ENCODE measurements around the gene CYTH4. TPM values are rescaled to one million over a fixed set of nuclear protein-coding genes. Genes with fewer than 3 reads are reported as not detected.

The CYTH4 gene
- total RNA-seq, 4 donors from 2014 or later, result 5.1 to 27.3 (median 9.4) TPM

GRCh38 chr22:37283393-37283937 is 1.2 kb downstream of the CYTH4 start:
- Histone ChIP-seq H3K9me3 (no peaks in the 10 kb centered on the region), H3K4me3 (peak overlapping the region; percentile 32 to 54 (median 41)), H3K27me3 (peaks cover 0 to 87% (median 4%) of the 10 kb centered on the region in 4 donors), H3K36me3 (no peaks in the 10 kb centered on the region), H3K27ac (replicated peaks in 1 of 4) (peak overlapping the region in 3 of 4 donors; percentile 48 to 62 (median 52)), H3K4me1 (peaks cover 0 to 9% (median 3%) of the 10 kb centered on the region in 4 donors)
- no peak for DNase-seq (ENCODE audit: extremely low spot score)
- no peak for TF ChIP-seq EP300 (IDR thresholded peaks at IDR 0.05)
- TF ChIP-seq POLR2A (IDR thresholded peaks at IDR 0.05; ENCODE audit: low read depth), result no peak
- no peak for TF ChIP-seq POLR2AphosphoS5 (IDR thresholded peaks at IDR 0.05)
- TF ChIP-seq CTCF (IDR thresholded peaks at IDR 0.05), result no peak
- WGBS, result 78% methylated on average over 4 of the region's 8 CpGs
- intact Hi-C loops (cut with DNase I), result no loop called here

- H3K27me3 ChIP-seq, result peaks cover 0 to 87% (median 4%) of the 10 kb centered on the region in 4 donors
- H3K4me1 ChIP-seq, result peaks cover 0 to 9% (median 3%) of the 10 kb centered on the region in 4 donors
- H3K9me3 ChIP-seq, result no peaks in the 10 kb centered on the region
- H3K4me3 ChIP-seq, result peak overlapping the region; percentile 32 to 54 (median 41)
- 29% methylated on average over 5 of the region's 9 CpGs for WGBS
- intact Hi-C loops (cut with DNase I), result no loop called here
- TF ChIP-seq POLR2A (IDR thresholded peaks at IDR 0.05; ENCODE audit: low read depth), result no peak
- H3K27ac ChIP-seq (replicated peaks in 1 of 4), result peak overlapping the region in 2 of 4 donors; percentile 48 to 62
- H3K36me3 ChIP-seq, result no peaks in the 10 kb centered on the region
- DNase-seq (ENCODE audit: extremely low spot score), result no peak
These were observed 2.0 kb downstream of the CYTH4 start for GRCh38 chr22:37284126-37284804.

- peak overlapping the region; percentile 32 to 54 (median 41) for H3K4me3 ChIP-seq
These were observed 2.6 kb downstream of the CYTH4 start for GRCh38 chr22:37284805-37285355.

GRCh38 chr22:37285937-37286336 is 3.6 kb downstream of the CYTH4 start:
- peaks cover 0 to 78% (median 4%) of the 10 kb centered on the region in 4 donors for H3K27me3 ChIP-seq
- intact Hi-C loops (cut with DNase I), result no loop called here
- 88% methylated on average over 10 of the region's 10 CpGs for WGBS
- no peak for TF ChIP-seq EP300 (IDR thresholded peaks at IDR 0.05)
- no peak for TF ChIP-seq POLR2AphosphoS5 (IDR thresholded peaks at IDR 0.05)
- TF ChIP-seq CTCF (IDR thresholded peaks at IDR 0.05), result no peak
- TF ChIP-seq POLR2A (IDR thresholded peaks at IDR 0.05; ENCODE audit: low read depth), result no peak
- H3K4me3 ChIP-seq, result no peak overlapping the region
- H3K9me3 ChIP-seq, result no peaks in the 10 kb centered on the region
- DNase-seq (ENCODE audit: extremely low spot score), result no peak
- no peak overlapping the region for H3K27ac ChIP-seq (replicated peaks in 1 of 4)
- H3K4me1 ChIP-seq, result peaks cover 0 to 9% (median 6%) of the 10 kb centered on the region in 4 donors
- no peaks in the 10 kb centered on the region for H3K36me3 ChIP-seq

More at GRCh38 chr22:37284805-37285355, 2.6 kb downstream of the CYTH4 start:
- peak overlapping the region in 2 of 4 donors; percentile 48 to 62 for H3K27ac ChIP-seq (replicated peaks in 1 of 4)
- TF ChIP-seq POLR2AphosphoS5 (IDR thresholded peaks at IDR 0.05) (peak in 1 of 2 donors; percentile 26), EP300 (IDR thresholded peaks at IDR 0.05) (no peak)
- peaks cover 0 to 9% (median 3%) of the 10 kb centered on the region in 4 donors for H3K4me1 ChIP-seq
- 20% methylated on average over 14 of the region's 14 CpGs for WGBS
- no peak for DNase-seq (ENCODE audit: extremely low spot score)
- H3K27me3 ChIP-seq, result peaks cover 0 to 87% (median 4%) of the 10 kb centered on the region in 4 donors
- H3K36me3 ChIP-seq, result no peaks in the 10 kb centered on the region
- H3K9me3 ChIP-seq, result no peaks in the 10 kb centered on the region
- intact Hi-C loops (cut with DNase I), result no loop called here

GRCh38 chr22:37287550-37287951 is 5.2 kb downstream of the CYTH4 start:
- H3K9me3 ChIP-seq, result no peaks in the 10 kb centered on the region
- intact Hi-C loops (cut with DNase I), result no loop called here
- WGBS, result 82% methylated on average over 7 of the region's 10 CpGs
- DNase-seq (ENCODE audit: extremely low spot score), result no peak
- H3K27me3 ChIP-seq, result peaks cover 0 to 74% (median 4%) of the 10 kb centered on the region in 4 donors
- no peak overlapping the region for H3K4me3 ChIP-seq
- no peak for TF ChIP-seq CTCF (IDR thresholded peaks at IDR 0.05)
- TF ChIP-seq EP300 (IDR thresholded peaks at IDR 0.05), result no peak
- no peak for TF ChIP-seq POLR2AphosphoS5 (IDR thresholded peaks at IDR 0.05)
- no peak for TF ChIP-seq POLR2A (IDR thresholded peaks at IDR 0.05; ENCODE audit: low read depth)
- H3K27ac ChIP-seq (replicated peaks in 1 of 4), result no peak overlapping the region
- H3K36me3 ChIP-seq, result no peaks in the 10 kb centered on the region
- peaks cover 0 to 9% (median 6%) of the 10 kb centered on the region in 4 donors for H3K4me1 ChIP-seq
